ENCODE data around the gene LAPTM4A.
A peak's percentile ranks its signal among the peaks of the same experiment; 100 is the strongest.
"Not testable (repeated sequence)": the region's sequence is repeated elsewhere in the genome, so short reads cannot be mapped to it uniquely, and the experiment has no call there.

The LAPTM4A gene

DNA sequence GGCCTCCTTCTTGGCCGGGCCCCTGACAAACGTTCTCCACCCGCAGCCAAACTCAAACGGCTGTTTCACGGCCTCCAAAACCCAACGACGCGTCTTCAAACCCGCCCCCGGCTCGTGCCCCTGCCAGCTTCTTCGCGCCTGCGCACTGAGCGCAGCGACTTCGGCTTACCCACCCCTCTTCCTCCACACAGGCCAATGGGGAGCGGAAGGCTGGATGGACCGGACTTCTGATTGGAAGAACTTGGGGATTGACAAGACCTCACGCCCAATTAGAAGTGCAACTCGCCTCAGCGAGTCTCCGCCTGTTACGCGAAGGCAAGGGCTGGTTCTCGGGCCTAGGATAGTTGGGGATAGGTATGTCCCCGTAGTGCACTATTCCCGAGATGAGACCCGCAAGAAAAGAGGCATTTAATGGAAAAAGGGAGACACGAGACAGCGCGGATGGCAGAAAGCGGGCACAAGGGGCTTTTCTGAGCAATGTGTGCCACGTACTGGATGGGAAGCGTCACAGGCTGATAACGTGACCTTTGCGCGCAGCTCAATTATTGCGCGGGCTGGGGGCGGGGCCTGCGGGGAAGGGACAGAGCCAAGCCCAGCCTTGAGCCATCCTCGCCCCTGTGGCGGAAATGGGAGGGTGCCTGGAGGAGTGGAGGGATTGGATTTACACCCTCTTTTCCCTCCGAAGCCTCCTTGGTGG, at the start of gene LAPTM4A:
TSS of gene LAPTM4A (minus strand) at position 97 of the 697 bp plus-strand sequence. CDS start 108 bp downstream, outside the sequence.
- peak; percentile 100 for DNase-seq

GRCh38 chr2:20100711-20101110, 49.3 kb upstream of the LAPTM4A start:
- DNase-seq = no peak

DNA sequence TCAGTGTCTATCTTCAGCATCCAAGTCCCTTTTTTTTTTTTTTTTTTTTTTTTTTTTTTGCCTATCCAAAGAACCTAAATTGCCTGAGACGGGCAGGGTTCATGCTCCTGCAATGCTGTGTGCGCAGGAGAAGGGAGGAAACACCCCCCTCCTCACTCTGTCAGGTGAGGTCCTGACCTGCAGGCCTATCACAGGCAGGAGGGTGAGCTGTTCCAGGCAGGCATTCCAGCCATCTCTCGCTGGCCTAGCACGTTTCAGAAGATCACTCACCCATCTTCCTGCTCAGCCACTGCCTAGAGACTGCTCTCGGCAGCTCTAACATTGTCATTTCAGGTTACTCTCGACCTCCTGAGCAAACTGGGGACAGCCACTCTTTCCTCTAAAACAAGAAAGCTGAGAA, 48.4 kb upstream of the LAPTM4A start:
- no peak for DNase-seq

GRCh38 chr2:20097889-20098714, 46.7 kb upstream of the LAPTM4A start:
- peak; percentile 91 for DNase-seq

GRCh38 chr2:20095469-20095868, 44.0 kb upstream of the LAPTM4A start:
- no peak for DNase-seq

- no peak for DNase-seq
Measured at GRCh38 chr2:20094955-20095354, 43.5 kb upstream of the LAPTM4A start.

GRCh38 chr2:20094142-20094755, 42.8 kb upstream of the LAPTM4A start:
- no peak for DNase-seq

- peak; percentile 75 for DNase-seq
Measured at GRCh38 chr2:20093263-20094141, 42.1 kb upstream of the LAPTM4A start.

DNA sequence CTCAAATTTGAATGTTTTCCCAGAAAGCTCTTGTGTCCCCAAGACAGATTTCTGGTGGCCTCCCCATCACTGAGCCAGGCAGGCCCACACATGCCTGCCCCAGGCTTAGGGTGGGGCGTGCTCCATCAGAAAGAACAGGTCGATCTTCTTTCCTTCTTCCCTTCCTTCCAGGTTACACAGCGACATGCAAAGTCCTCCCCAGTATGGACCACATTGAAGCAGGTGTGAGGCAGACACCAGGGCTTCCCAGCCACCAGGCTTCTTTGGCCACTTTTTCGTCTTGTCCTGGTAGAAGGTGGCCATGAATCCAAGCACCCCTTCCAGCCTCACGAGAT, 41.4 kb upstream of the LAPTM4A start:
- DNase-seq = no peak

- DNase-seq = no peak
Measured at GRCh38 chr2:20092226-20092900, 40.9 kb upstream of the LAPTM4A start.

- DNase-seq = no peak
Measured at GRCh38 chr2:20091305-20091991, 40.0 kb upstream of the LAPTM4A start.

DNA sequence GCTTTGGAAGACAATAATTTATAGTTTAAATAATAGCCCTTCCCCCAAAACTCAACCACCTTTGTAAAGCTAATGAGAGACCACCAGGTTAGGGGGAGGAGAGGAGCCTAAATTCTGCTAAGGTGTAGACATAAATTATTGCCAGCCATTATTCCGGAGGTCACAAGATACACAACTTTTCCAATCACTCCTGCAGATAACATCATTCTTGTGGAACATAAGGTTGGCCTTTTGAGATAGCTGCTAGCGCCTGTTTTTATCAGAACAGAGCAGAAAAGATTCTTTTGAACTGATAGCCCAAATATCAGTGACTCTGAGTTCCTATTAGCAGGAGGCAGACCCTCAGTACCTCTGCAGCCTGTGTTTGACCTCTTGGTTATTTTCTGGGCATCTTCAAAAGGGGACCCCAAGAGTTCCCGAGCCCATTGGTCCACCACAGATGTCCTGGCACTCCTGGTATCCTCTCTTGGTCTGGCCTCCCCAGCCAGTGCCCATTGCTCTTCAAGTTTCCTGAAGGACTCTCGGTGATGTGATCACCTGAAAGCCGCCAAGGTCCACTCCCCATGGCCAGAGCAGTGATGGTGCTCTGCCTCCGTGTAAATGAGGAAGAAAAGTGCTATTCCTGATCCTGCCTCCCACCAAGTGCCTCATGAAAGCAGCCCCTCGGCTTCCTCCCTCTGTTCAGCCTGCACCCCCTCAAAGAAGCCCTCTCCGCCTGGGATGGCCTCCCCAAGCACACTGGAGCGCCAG, 38.5 kb upstream of the LAPTM4A start:
- DNase-seq = no peak

GRCh38 chr2:20085909-20086308, 34.5 kb upstream of the LAPTM4A start:
- DNase-seq = not testable (repeated sequence)

DNA sequence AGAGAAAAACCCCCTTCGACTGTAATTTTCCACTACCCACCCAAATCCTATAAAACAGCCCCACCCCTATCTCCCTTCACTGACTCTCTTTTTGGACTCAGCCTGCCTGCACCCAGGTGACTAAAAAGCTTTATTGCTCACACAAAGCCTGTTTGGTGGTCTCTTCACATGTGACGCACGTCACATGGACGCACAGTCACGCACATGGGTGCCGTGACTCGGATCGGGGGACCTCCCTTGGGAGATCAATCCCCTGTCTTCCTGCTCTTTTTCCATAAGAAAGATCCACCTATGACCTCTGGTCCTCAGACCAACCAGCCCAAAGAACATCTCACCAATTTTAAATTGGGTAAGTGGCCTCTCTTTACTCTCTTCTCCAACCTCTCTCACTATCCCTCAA, 31.4 kb upstream of the LAPTM4A start:
- not testable (repeated sequence) for DNase-seq

- DNase-seq = no peak
Measured at GRCh38 chr2:20081841-20082240, 30.4 kb upstream of the LAPTM4A start.

DNA sequence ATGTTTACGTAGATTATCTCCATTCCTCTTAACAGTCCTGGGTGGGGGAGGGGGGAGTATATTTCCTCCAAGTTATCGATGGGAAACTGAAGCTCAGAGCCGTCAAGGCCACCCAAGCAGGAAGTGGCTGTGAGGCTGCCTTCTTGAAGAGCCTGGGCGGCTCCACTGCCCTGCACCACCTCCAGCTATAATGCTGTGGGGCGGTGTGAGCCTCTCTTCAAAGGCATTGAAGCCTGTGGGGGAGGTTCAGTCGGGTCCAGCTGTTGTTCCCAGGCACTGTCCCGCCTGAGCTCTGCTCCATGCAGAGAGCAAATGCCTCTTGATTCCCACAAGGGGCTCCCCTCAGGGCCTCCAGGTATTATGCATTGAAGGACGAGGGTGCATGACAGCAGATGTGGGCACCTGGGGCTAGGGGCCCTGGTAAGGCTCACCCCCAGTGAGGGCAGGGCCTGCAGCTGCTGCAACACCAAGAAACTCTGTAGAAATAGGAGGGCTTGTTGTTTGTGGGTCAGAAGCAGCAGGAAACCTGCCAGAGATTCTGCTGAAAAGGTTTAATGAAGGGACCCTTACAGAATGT, 29.5 kb upstream of the LAPTM4A start:
- no peak for DNase-seq

DNA sequence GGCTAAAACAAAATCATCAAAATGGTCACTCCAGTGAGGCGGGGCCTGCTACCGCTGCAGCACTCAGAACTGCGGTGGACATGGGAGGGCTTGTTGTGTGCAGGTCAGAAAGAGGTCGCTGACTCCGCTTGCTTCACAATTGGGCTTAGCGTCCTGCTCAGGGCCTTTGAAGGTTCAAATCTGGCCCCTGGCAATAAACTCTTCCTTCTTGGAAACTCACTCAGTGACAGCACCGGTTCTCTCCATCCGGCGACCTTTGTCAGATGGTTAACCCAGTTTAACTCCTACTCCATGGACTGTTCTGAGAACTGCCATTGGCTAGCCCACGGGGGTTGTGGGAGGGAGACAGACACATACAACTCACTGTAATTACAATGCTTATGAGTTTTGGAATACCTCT, 29.0 kb upstream of the LAPTM4A start:
- no peak for DNase-seq

- no peak for DNase-seq
Measured at GRCh38 chr2:20079546-20080115, 28.2 kb upstream of the LAPTM4A start.

DNA sequence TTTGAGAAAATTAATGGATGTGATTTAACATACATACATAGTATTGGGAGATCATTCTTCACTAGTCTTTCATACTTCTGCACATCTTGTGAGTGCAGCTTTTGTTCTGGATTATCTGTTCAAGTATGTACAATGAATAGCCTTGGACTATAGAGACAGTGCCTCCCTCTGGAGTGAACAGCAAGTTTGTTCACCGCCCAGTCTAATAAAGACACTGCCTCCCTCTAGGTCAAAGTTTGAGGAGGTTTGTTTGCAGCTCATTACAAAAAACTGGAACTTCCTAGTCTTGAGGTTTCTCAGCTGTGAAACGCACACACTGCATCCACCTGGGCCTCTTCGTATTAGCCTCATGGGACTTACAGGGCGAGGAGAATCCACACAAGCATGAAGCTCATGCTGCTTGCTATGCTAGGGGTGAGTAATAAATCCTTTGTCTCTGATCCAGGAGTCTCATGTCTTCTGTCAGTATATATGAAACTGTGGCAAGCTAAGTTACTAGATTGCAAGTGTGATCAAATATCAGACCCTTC, 26.0 kb upstream of the LAPTM4A start:
- no peak for DNase-seq

GRCh38 chr2:20076757-20077156, 25.3 kb upstream of the LAPTM4A start:
- DNase-seq = no peak

All from NCI-H82 (cell line).